ENCODE data around the gene ENC1.

The ENC1 gene

GRCh38 chr5:74624931-74625505 is 15.5 kb downstream of the ENC1 start:
- Histone ChIP-seq H3K36me3 (ENCODE audit: insufficient read depth, low read length) (no peaks in the 10 kb centered on the region), H3K27me3 (ENCODE audit: insufficient read depth, low read length) (no peaks in the 10 kb centered on the region), H3F3A (ENCODE audit: insufficient read depth, low read length) (no peaks in the 10 kb centered on the region), H3K4me3 (ENCODE audit: low read depth, low read length, poor library complexity, severe bottlenecking) (no peak overlapping the region), H3K79me2 (ENCODE audit: insufficient read depth, low read length) (no peaks in the 10 kb centered on the region), H3K4me2 (ENCODE audit: low read length) (no peak overlapping the region), H3K27ac (ENCODE audit: low read depth, low read length, poor library complexity, severe bottlenecking) (no peak overlapping the region), H3K9ac (ENCODE audit: low read length) (no peak overlapping the region), H4K20me1 (ENCODE audit: insufficient read depth, low read length) (no peaks in the 10 kb centered on the region), H2AFZ (ENCODE audit: low read length) (no peak overlapping the region), H3K9me3 (ENCODE audit: low read length) (no peaks in the 10 kb centered on the region), H3K4me1 (ENCODE audit: insufficient read depth, low read length, severe bottlenecking) (no peaks in the 10 kb centered on the region), H3K9me2 (ENCODE audit: low read depth, low read length) (no peaks in the 10 kb centered on the region)
- TF ChIP-seq EZH2 (IDR thresholded peaks at IDR 0.05; ENCODE audit: borderline replicate concordance, low read length) (no peak), CTCF (IDR thresholded peaks at IDR 0.05; ENCODE audit: low read length) (no peak)

- no peaks in the 10 kb centered on the region for H3K9me2 ChIP-seq (ENCODE audit: low read depth, low read length)
- no peak for TF ChIP-seq EZH2 (IDR thresholded peaks at IDR 0.05; ENCODE audit: borderline replicate concordance, low read length)
- TF ChIP-seq CTCF (IDR thresholded peaks at IDR 0.05; ENCODE audit: low read length), result no peak
- H3K4me2 ChIP-seq (ENCODE audit: low read length), result no peak overlapping the region
- no peak overlapping the region for H2AFZ ChIP-seq (ENCODE audit: low read length)
- no peaks in the 10 kb centered on the region for H3K9me3 ChIP-seq (ENCODE audit: low read length)
- no peaks in the 10 kb centered on the region for H3F3A ChIP-seq (ENCODE audit: insufficient read depth, low read length)
- H3K27ac ChIP-seq (ENCODE audit: low read depth, low read length, poor library complexity, severe bottlenecking), result no peak overlapping the region
- no peak overlapping the region for H3K4me3 ChIP-seq (ENCODE audit: low read depth, low read length, poor library complexity, severe bottlenecking)
- H4K20me1 ChIP-seq (ENCODE audit: insufficient read depth, low read length), result no peaks in the 10 kb centered on the region
- H3K4me1 ChIP-seq (ENCODE audit: insufficient read depth, low read length, severe bottlenecking), result no peaks in the 10 kb centered on the region
- H3K27me3 ChIP-seq (ENCODE audit: insufficient read depth, low read length), result no peaks in the 10 kb centered on the region
- H3K36me3 ChIP-seq (ENCODE audit: insufficient read depth, low read length), result no peaks in the 10 kb centered on the region
- H3K9ac ChIP-seq (ENCODE audit: low read length), result no peak overlapping the region
- H3K79me2 ChIP-seq (ENCODE audit: insufficient read depth, low read length), result no peaks in the 10 kb centered on the region
These were observed 16.0 kb downstream of the ENC1 start for GRCh38 chr5:74624501-74624900.

- Histone ChIP-seq H3K27ac (ENCODE audit: low read depth, low read length, poor library complexity, severe bottlenecking) (no peak overlapping the region), H3K27me3 (ENCODE audit: insufficient read depth, low read length) (no peaks in the 10 kb centered on the region), H3K9me3 (ENCODE audit: low read length) (no peaks in the 10 kb centered on the region), H3K4me2 (ENCODE audit: low read length) (no peak overlapping the region), H3K79me2 (ENCODE audit: insufficient read depth, low read length) (no peaks in the 10 kb centered on the region), H3K36me3 (ENCODE audit: insufficient read depth, low read length) (no peaks in the 10 kb centered on the region), H3K9ac (ENCODE audit: low read length) (no peak overlapping the region), H4K20me1 (ENCODE audit: insufficient read depth, low read length) (no peaks in the 10 kb centered on the region), H3K4me3 (ENCODE audit: low read depth, low read length, poor library complexity, severe bottlenecking) (no peak overlapping the region), H3K4me1 (ENCODE audit: insufficient read depth, low read length, severe bottlenecking) (no peaks in the 10 kb centered on the region), H3K9me2 (ENCODE audit: low read depth, low read length) (no peaks in the 10 kb centered on the region), H2AFZ (ENCODE audit: low read length) (no peak overlapping the region), H3F3A (ENCODE audit: insufficient read depth, low read length) (no peaks in the 10 kb centered on the region)
- TF ChIP-seq CTCF (IDR thresholded peaks at IDR 0.05; ENCODE audit: low read length), result no peak
- no peak for TF ChIP-seq EZH2 (IDR thresholded peaks at IDR 0.05; ENCODE audit: borderline replicate concordance, low read length)
These were observed 16.6 kb downstream of the ENC1 start for GRCh38 chr5:74623748-74624408.
